IPS DF 4.7 (cell line): Measurements from ENCODE around the gene EHMT1.
"Not testable (repeated sequence)": the region's sequence is repeated elsewhere in the genome, so short reads cannot be mapped to it uniquely, and the experiment has no call there.

Experiments used
- DNase-seq: peaks from one replicate; pipeline ENCODE4 v3.0.0-alpha.2; 2013; ENCODE audit warnings: low spot score; ENCODE audit errors: extremely low read depth

The EHMT1 gene

DNA sequence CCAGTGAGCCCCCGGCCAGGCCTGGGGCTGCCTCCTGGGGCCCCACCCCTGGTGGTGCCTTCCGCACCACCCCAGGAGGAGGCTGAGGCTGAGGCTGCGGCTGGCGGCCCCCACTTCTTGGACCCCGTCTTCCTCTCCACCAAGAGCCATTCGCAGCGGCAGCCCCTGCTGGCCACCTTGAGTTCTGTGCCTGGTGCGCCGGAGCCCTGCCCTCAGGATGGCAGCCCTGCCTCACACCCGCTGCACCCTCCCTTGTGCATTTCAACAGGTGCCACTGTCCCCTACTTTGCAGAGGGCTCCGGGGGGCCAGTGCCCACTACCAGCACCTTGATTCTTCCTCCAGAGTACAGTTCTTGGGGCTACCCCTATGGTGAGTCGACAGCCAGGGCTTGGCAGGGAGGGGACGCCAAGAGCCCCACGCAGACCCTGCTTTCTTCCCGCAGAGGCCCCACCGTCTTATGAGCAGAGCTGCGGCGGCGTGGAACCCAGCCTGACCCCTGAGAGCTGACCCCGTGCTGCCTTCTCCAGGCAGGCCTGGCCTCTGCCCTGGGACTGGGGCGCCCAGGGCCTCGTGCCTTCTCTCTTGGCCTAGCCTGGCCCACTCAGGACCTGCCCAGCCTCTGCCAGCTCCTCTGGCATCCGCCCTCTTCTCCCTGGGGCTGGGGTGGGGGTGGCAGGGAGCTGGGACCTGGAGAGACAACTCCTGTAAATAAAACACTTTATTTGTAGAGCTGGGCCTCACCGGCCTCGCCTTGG is 4.0 kb upstream of the EHMT1 start:
- no peak for DNase-seq

DNA sequence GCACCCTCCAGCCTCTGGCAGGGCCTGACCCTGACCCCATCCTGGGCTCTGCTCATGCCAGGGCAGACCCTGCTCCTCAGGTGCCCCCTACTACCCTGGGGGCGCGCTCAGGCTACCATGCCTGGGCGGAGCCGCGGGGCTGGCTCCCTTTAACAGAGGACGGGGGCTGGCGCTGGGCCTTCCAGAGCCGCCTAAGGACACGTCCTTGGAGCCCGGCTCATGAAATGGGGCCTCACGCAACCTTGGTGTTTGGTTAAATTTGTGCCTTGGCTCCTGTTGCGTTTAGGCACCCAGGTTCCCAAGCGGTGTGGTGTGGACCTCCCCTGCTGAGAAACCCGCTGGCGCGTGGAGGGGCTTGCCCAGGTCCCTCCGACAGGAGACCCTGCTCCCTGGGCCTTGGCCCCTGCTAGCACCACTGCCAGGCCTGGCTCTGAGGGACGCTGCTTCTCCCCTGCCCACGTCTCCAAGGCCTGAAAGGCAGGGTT is 3.4 kb upstream of the EHMT1 start:
- DNase-seq, result no peak

DNA sequence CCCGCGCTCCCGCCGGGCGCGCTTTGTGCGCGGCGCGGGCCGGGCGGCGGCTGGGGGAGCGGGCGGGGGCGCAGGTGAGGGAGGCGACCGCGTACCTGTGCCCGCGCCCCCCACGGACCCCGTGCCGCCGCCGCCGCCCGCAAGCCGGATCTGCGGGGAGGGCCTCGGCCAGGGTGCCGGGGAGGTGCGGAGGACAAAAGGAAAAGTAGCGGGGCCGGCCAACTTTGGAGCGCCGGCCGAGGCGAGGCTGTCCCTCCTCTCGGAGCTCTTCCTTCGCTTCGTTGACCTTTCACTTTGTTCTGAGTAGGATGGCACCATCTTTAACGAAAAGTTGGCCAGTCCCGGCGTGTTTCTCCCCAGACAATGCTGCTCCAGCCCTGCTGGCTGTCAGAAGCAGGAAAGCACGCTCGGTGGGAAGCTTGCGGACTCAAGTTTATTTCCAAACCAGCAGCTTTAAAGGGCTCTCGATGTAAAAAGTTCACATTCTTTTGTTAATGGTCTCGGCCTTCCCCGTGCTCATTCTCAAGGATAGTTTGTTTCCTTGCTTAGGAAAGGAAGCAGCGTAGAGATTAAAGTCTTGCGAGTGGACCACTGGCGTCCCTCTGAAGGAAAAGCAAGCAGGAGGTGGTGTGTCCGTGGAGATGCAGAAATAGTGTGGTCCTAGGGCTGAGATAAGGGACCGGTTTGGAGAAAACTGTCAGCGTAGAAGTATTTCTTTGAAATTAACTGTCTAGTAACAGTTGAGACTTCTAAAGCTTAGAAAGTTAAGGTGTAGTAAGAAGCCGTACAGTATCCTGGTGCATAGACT is 639 bp downstream of the EHMT1 start:
- DNase-seq, result no peak

DNA sequence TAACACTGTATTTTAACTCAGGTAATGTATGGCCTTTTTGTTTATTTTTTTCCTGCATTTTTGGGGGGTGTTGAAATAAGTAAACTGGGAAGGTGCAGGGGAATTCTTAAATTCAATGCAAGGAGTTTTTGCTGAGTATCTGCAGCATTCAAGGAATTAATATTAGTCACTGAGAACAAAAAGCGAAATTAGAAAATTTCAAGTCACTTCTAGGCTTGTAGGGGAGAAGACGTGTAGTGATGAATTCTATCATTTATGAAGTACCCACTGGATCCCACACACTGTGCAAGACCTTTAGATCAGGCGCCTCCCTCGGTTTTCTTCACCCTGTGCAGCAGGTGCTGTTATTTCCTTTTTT is 1.2 kb downstream of the EHMT1 start:
- DNase-seq, result no peak

DNA sequence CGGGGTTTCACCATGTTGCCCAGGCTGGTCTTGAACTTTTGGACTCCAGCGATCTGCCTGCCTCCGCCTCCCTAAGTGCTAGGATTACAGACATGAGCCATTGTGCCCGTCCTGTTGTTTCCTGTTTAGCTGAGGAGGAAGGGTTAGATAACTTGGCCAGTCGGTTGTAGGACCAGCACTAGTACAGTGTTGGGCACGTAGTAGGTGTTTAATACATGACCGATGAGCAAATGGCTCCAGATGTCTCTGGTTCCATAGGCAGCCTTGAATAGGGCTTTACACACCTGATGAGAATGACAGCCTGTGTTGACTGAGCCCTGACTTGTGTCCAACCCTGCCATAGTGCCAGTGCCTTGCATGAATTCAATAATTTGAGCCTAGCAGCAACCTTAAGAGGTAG is 1.8 kb downstream of the EHMT1 start:
- DNase-seq, result no peak

DNA sequence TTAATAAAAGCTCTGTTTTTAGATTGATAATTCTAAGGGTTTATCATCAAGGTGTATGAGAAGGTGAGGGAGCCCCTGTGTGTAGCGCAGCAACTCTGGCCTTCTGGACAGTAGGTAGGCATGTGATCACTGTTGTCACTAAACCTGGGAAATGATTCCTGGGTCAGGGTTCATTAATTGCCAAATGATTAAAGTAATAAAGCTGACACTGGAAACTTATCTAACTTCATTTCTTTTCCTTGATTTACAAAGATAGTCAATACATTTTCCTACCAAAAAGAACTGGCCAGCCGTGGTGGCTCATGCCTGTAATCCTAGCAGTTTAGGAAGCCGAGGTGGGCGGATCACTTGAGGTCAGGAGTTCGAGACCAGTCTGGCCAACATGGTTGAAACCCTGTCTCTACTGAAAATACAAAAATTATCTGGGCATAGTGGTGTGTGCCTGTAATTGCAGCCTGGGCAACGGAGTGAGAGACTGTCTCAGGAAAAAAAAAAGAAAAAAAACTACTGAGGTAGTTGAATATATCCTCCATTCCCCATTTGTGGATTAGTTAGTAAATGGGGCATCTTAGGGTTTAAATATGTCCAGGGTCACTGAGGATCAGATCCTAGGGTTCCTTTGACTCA is 2.4 kb downstream of the EHMT1 start:
- no peak for DNase-seq

DNA sequence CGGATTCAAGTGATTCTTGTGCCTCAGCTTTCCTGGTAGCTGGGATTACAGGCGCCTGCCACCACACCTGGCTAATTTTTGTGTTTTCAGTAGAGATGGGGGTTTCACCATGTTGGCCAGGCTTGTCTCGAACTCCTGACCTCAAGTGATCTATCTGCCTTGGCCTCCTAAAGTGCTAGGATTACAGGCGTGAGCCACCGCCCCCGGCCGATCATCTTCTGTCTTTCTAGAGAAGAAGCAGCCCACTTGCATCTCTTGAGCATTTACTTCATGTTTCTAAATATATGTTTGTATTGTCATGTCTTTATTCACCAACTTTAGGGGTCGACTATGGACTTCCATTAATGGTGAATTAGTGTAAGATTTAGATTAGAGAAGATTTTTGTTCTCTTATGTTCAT is 3.4 kb downstream of the EHMT1 start:
- not testable (repeated sequence) for DNase-seq

DNA sequence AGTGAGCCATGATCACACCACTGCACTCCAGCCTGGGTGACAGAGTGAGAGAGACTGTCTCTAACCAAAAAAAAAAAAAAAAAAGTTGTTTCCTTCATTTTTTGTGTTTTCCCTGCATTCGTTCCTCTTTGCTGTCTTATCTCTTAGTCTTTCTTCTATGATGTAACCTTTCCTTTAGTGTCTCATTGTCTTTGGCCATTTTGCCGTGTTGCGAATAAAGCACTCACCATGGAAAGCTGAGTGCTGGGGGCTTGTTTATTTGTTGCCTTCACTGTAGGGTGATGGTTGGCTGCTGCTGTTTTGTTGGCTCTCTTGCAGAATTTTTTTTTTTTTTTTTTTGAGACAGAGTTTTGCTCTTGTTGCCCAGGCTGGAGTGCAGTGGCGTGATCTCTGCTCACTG is 7.7 kb downstream of the EHMT1 start:
- no peak for DNase-seq

DNA sequence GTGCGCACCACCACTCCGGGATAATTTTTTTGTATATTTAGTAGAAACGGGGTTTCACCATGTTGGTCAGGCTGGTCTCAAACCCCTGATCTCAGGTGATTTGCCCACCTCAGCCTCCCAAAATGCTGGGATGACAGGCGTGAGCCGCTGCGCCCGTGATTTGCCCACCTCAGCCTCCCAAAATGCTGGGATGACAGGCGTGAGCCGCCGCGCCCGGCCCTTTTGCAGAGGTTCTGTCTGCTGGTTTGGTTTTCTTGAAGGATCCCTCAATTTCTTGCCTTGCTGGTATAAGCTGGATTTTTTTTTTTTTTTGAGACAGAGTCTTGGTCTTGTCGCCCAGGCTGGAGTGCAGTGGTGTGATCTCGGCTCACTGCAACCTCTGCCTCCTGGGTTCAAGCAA is 8.6 kb downstream of the EHMT1 start:
- DNase-seq, result not testable (repeated sequence)

DNA sequence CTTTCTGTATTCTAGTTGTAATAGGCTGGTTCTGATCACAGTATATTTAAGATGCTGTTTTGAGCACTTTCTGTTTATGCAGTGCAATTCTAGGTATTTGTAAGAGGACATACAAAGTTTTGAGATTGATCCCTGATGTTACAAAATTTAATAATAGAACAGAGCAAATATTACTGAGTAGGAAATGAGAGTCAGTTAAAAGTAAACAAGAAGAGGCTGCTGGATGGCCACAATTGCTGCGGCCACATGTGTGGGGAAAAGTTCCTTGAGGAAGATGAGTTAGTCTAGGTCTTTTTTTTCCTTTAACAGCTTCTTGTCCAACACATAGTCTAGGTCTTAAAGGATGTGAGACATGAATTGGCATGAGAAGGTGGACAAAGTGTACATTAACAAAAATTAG is 11.3 kb downstream of the EHMT1 start:
- DNase-seq, result no peak

DNA sequence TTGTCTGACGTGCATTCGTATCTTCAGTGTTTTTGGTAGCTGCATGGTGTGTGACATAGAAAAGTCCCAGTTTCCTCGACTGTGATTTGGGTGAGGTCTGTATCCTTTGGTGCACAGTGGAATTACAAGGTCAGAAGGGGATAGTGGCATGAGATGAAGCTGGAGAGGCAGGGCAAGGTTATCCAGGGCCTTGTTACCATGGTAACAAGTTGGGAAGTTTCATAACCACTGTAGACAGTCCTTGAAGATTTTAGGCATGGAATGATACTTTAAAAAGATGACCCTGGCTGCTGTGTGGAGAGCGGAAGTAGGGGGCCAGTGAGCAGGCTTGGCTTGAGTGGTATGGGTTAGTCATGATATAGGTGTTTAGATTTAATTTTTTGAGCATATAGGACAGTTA is 11.9 kb downstream of the EHMT1 start:
- DNase-seq, result no peak

DNA sequence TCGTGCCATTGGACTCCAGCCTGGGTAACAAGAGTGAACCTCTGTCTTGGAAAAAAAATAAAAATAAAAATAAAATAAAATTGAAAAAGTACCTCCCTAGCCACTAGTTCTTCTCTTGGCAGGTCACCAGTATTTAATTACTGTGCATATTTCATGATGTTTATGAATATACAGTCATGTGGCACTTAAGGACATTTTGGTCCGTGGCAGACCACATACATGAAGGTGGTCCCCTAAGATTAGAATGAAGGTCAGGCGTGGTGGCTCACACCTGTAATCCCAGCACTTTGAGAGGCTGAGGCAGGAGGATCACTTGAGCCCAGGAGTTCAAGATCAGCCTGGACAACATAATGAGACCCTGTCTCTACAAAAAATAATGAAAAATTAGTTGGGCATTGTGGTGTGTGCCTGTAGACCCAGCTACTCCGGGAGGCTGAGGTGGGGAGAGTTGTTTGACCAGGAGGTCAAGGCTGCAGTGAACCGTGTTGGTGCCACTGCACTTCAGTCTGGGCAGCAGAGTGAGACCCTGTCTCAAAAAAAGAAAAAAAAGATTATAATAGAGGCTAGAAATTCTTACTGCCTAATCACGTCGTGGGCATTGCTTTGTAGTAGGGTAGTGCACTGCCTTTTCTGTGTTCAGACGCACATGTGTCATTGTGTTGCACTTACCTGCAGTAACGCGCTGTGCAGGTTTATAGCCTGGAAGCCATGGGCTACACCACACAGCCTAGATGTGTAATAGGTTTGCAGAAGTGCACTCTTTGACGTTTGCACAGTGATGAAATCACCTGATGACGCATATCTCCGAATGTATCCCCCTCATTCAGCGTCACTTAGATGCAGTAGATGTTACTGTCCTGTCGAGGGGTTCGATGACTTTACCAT is 12.8 kb downstream of the EHMT1 start:
- no peak for DNase-seq

DNA sequence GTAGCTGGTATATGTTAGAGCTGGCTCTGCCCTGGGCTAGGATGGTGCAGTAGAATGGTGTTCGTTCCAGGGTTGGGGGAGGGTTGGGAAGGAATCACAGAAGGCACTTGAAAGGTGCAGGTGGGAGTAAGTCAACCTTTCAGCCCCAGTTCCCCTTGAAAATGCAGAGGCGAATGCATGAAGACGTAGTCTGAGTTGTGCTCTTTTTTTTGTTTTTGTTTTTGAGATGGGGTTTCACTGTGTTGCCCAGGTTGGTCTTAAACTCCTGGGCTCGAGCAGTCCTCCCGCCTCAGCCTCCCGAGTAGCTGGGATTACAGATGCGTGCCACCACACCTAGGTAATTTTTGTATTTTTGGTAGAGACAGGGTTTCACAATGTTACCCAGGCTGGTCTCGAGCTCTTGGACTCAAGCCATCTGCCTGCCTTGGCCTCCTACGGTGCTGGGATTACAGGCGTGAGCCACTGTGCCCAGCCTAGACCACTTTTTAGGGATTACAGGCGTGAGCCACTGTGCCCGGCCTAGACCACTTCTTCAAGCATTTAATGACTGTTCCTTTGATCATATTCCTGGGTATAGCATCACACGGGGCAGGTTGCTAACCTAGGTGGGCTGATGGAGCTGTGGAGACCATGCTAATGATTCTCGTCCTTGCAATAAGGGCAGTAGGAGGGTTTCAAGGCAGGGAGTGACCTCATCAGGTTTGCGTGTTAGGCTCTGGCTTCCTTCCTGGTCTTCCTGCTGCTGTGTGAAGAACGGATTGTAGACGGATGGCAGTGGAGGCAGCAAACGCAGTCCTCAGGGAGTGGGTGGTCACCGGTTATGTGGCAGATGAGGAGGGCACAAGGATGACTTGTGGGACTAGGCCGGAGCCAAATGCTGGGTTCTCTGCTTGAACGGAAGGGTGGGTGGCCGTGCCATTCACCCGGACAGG is 13.7 kb downstream of the EHMT1 start:
- no peak for DNase-seq

DNA sequence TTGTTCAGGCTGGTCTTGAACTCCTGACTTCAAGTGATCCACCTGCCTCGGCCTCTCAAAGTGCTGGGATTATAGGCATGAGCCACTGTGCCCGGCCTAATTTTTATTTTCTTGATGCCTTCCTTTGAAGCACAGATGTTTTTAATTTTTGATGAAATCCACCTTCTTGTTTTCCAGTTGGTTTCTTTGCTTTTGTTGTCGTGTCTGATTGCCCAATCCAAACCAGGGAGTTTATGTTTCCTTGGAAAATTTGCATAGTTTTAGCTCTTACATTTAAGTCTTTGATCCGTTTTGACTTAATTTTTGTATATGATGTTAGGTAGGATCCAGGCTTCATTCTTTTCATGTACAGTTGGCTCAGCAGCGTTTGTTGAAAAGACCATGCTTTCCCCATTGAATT is 15.2 kb downstream of the EHMT1 start:
- DNase-seq, result no peak

DNA sequence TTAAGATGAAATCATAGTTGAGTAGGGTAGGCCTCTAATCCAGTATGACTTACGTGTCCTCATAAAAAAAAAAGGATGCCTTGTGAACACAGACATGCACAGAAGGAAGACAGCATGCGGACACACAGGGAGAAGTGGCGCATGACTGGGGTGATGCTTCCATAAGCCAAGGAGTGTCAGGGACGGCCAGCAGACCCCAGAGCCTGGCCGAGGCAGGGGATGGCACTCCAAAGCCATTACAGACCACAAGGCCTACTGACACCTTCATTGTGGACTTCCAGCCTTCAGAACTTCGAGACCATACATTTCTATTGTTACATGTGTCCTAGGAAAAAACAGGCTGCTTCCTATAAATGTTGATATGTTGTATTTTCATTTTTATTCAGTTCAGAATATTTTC is 19.9 kb downstream of the EHMT1 start:
- DNase-seq, result no peak

DNA sequence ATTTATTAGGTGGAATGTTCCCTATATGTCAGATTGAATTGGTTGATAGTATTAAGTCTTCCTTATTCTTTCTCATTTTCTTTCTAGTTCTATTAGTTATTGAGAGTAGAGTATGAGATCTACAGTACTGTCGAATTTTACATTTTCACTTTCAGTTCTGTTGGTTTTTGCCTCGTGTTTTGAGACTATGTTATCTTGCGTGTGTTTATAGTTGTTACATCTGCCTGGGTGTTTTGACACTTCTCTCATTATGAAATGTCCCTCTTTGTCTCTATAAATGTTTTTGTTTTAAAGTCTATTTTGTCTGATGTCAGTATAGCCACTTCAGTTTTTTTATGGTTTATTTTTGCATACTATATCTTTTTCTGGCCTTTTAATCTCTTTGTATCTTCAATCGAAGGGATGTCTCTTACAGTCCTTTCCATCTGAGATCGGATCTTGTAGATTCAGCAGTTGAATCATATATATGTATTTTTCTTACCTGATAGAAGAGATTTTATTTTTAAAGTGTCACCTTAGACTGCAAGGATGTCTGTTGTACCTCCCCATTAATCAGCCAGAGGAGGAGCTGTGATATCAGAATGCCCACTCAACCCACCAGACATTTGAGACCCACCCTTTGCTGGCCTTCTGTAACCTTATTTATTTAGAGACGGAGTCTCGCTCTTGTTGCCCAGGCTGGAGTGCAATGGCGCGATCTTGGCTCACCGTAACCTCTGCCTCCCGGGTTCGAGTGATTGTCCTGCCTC is 20.7 kb downstream of the EHMT1 start:
- no peak for DNase-seq

DNA sequence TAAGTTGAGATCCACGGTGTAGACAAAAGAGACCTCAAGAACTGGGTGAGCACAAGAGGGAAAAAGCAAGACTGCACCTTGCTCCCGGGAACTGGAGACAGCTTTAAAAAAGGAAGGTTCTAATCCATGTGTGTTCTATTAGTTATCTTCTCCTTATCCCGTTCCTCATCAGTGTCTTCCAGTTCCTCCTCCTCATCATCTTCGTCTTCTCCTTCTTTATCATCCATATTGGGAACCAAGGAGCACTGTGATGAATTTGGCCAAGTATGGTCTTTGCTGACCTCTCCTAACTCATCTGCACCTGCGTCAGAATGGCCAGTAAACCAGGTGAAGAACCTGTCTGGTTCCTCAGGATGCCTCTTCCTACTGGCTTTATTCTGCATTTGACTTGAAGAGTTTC is 22.1 kb downstream of the EHMT1 start:
- no peak for DNase-seq

DNA sequence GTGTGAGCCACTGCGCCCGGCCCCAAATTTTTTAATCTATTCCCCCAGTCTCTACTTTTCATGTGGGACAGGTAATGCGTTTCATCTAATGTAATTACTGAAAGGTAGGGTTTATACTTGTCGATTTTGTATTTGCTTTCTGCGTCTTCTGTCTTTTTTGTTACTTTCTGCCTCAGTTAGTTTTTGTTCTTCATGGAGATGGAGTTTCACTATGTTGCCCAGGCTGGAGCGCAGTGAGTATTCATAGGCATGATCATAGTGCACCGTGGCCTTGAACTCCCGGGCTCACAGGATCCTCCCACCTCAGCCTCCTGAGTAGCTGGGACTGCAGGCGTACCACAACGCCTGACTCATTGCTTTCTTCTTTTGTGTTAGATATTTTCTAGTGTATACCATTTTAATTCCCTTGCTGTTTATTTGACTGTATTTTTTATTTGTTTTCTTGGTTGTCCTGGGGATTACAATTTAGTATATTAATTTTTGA is 23.4 kb downstream of the EHMT1 start:
- no peak for DNase-seq

DNA sequence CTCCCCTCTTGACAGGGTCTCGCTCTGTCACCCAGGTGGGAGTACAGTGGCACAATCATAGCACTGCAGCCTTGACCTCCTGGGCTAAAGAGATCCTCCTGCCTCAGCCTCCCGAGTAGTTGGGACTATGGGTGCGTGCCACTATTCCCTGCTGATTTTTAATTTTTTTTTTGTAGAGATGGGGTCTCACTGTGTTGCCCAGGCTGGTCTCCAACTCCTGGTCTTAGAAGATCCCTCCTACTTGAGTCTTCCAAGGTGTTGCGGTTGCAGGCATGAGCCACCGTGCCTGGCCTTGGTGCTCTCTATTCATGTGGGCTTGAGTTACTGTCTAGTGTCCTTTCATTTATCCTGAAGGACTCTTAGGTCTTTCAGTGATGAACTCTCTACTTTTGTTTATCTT is 24.1 kb downstream of the EHMT1 start:
- no peak for DNase-seq
